Gastrocnemius medialis (tissue), 4 donors: ENCODE measurements around the gene WDR4. TPM values are rescaled to one million over a fixed set of nuclear protein-coding genes. Genes with fewer than 3 reads are reported as not detected.
"Not testable (repeated sequence)": the region's sequence is repeated elsewhere in the genome, so short reads cannot be mapped to it uniquely, and the experiment has no call there.

Experiments
- ATAC-seq, 2 donors: fragments of 150-250 bp; one replicate each; pipeline ENCODE4 v1.9.1; 2016
- DNase-seq, 2 donors: peaks; one replicate each; pipeline ENCODE4 v3.0.0-alpha.2; 2019
- H3K27ac ChIP-seq, 4 donors: fragments of 200-600 bp; sonication (generic); 1 replicate in 1 of 4; 2 replicates in 3 of 4; pipeline ENCODE4 v1.5.1; 2016 to 2018; ENCODE audit warnings: mild to moderate bottlenecking in 2 of 4, moderate library complexity in 1 of 4
- H3K27me3 ChIP-seq, 3 donors: fragments of 200-600 bp; sonication (generic) in 2 of 3; 1 replicate in 1 of 3; 2 replicates in 2 of 3; pipeline versions ENCODE4 v1.5.1 to v1.6.0; 2016 to 2019; ENCODE audit warnings: mild to moderate bottlenecking in 1 of 3, moderate library complexity in 1 of 3
- H3K36me3 ChIP-seq, 2 donors: fragments of 200-600 bp; sonication (generic) in 1 of 2; one replicate each; pipeline ENCODE4 v1.5.1; 2017 to 2018
- H3K4me1 ChIP-seq, 2 donors: fragments of 200-600 bp; sonication (generic) in 1 of 2; one replicate each; pipeline ENCODE4 v1.5.1; 2016 to 2017; ENCODE audit warnings: mild to moderate bottlenecking in 2 of 2
- H3K4me3 ChIP-seq, 4 donors: fragments of 200-600 bp; sonication (generic) in 3 of 4; 1 replicate in 1 of 4; 2 replicates in 3 of 4; pipeline ENCODE4 v1.5.1; 2016 to 2019; ENCODE audit warnings: mild to moderate bottlenecking in 2 of 4
- H3K9me3 ChIP-seq, 3 donors: fragments of 200-600 bp; sonication (generic) in 2 of 3; 1 replicate in 1 of 3; 2 replicates in 2 of 3; pipeline ENCODE4 v1.5.1; 2016 to 2019
- POLR2A ChIP-seq, 2 donors: fragments of 450-650 bp; IDR thresholded peaks; one replicate each; pipeline ENCODE4 v1.6.1; 2017; ENCODE audit warnings: antibody characterized with exemption in 2 of 2, mild to moderate bottlenecking in 2 of 2, moderate library complexity in 2 of 2
- in situ Hi-C, 4 donors: fragments of 200-750 bp; cut with MboI; loops; one replicate each; pipeline versions ENCODE4 v1.15.0 to v1.8.0; 2017; ENCODE audit warnings: low sequenced_read_pairs in 4 of 4
- intact Hi-C: fragments of 100-400 bp; cut with DNase I; formaldehyde crosslinking; loops from one replicate; pipeline ENCODE4 v1.15.1; 2023; ENCODE audit warnings: low total_unique reads
- total RNA-seq, 4 donors: library from RNA; depleted of rRNA; stranded (reverse); fragments of >200 nt; gene quantifications; one replicate each; pipeline versions ENCODE4 v1.1.0 to v1.2.3, GENCODE V29; 2016
- TF ChIP-seq, protein P1 (sequence below), 5 experiments: fragments of 450-650 bp in 3 of 5; fragments of 200-600 bp in 2 of 5; sonication (generic) in 2 of 5; IDR thresholded peaks in 4 of 5; conservative IDR thresholded peaks in 1 of 5; 1 replicate in 4 of 5; 2 replicates in 1 of 5; pipeline ENCODE4 v1.5.1; 2016 to 2019; ENCODE audit warnings: antibody characterized with exemption in 5 of 5, mild to moderate bottlenecking in 3 of 5, moderate library complexity in 3 of 5

WDR4 gene
- total RNA-seq, 4 donors from 2014 or later = 1.9 to 13.3 (median 4.4) TPM

DNA sequence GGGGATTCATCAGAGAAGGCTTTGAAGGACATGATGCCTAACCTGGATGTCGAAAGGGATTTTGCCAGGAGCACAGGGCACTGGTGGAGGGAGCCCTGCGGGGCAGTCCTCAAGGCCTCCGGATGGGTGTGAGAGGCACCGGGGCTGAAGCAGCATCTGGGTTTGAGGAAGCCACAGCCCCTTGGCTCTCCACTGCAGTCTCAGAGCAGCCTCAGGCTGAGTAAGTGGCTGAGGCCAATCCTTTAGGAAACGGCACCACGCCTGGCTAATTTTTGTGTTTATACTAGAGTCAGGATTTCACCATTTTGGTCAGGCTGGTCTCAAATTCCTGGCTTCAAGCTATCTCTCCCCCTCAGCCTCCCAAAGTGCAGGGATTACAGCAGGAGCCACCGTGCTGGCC, 34.1 kb upstream of the WDR4 start:
- Histone ChIP-seq H3K4me3 (no peak overlapping the region), H3K36me3 (peaks cover 0 to 39% of the 10 kb centered on the region in 2 donors), H3K9me3 (no peaks in the 10 kb centered on the region), H3K27me3 (no peaks in the 10 kb centered on the region), H3K27ac (peak overlapping the region in 3 of 4 donors; percentile 30 to 73 (median 35)), H3K4me1 (no peaks in the 10 kb centered on the region)
- intact Hi-C loops (no loop called here), in situ Hi-C loops (no loop called here)
- DNase-seq (no peak), ATAC-seq (no peak)
- TF ChIP-seq, protein P1, sequence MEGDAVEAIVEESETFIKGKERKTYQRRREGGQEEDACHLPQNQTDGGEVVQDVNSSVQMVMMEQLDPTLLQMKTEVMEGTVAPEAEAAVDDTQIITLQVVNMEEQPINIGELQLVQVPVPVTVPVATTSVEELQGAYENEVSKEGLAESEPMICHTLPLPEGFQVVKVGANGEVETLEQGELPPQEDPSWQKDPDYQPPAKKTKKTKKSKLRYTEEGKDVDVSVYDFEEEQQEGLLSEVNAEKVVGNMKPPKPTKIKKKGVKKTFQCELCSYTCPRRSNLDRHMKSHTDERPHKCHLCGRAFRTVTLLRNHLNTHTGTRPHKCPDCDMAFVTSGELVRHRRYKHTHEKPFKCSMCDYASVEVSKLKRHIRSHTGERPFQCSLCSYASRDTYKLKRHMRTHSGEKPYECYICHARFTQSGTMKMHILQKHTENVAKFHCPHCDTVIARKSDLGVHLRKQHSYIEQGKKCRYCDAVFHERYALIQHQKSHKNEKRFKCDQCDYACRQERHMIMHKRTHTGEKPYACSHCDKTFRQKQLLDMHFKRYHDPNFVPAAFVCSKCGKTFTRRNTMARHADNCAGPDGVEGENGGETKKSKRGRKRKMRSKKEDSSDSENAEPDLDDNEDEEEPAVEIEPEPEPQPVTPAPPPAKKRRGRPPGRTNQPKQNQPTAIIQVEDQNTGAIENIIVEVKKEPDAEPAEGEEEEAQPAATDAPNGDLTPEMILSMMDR (IDR thresholded peaks at IDR 0.05 in 4 of 5, conservative IDR thresholded peaks at IDR 0.05 in 1 of 5) = no peak

DNA sequence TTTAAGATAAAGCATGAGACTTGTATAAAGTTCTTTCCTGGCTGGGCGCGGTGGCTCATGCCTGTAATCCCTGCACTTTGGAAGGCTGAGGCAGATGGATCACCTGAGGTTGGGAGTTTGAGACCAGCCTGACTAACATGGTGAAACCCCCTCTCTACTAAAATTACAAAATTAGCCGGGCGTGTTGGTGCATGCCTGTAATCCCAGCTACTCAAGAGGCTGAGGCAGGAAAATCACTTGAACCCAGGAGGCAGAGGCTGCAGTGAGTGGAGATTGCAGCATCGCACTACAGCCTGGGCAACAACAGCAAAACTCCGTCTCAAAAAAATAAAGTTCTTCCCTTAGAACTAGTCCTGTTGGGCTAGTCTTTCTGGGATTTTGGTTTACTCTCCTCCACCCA, 32.6 kb upstream of the WDR4 start:
- in situ Hi-C loops, DNase-seq, intact Hi-C loops: not testable (repeated sequence)

DNA sequence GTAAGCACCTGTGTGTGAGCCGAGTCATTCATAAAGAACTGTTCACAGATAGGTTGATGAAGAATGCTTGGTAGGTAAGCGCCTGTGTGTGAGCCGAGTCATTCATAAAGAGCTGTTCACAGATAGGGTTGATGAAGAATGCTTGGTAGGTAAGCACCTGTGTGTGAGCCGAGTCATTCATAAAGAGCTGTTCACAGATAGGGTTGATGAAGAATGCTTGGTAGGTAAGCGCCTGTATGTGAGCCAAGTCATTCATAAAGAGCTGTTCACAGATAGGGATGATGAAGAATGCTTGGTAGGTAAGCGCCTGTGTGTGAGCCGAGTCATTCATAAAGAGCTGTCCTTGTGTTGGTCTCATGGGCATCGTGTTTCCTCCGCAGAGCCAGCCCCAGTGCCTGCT, 29.1 kb upstream of the WDR4 start:
- ATAC-seq, H3K4me3 ChIP-seq, H3K4me1 ChIP-seq, H3K27me3 ChIP-seq, H3K27ac ChIP-seq, in situ Hi-C loops, H3K9me3 ChIP-seq, intact Hi-C loops, DNase-seq: not testable (repeated sequence)
- peaks cover 0 to 73% of the 10 kb centered on the region in 2 donors for H3K36me3 ChIP-seq

More for the DNA sequence above, 32.6 kb upstream of the WDR4 start:
- not testable (repeated sequence) for H3K27me3 ChIP-seq, H3K4me1 ChIP-seq, H3K4me3 ChIP-seq, ATAC-seq, H3K27ac ChIP-seq, H3K9me3 ChIP-seq
- H3K36me3 ChIP-seq = peaks cover 0 to 44% of the 10 kb centered on the region in 2 donors

DNA sequence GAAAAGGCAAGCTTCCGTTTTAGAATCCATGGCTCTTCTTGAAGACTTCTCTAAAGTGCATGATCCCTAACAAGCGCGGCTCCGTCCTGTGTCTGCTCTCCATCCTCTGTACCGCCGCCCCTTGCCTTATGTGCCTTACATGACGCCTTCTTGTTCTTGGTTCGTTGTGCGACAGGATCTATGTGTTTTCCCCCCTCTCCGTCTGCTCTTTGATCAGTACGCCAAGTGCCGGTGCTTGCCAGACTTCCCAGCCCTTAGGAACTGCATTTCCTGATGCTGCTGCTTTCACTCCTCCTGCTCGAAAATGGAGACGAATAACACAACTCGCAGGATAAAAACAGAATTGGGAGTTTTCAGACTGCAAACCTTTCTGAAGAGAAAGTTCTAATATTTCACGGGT, 26.9 kb upstream of the WDR4 start:
- in situ Hi-C loops (no loop called here), intact Hi-C loops (no loop called here)
- DNase-seq (no peak), ATAC-seq (no peak)
- H3K36me3 ChIP-seq = peaks cover 0 to 76% of the 10 kb centered on the region in 2 donors
- TF ChIP-seq POLR2A (IDR thresholded peaks at IDR 0.05) = no peak
- TF ChIP-seq, protein P1 (IDR thresholded peaks at IDR 0.05 in 4 of 5, conservative IDR thresholded peaks at IDR 0.05 in 1 of 5) = no peak
- no peaks in the 10 kb centered on the region for H3K27me3 ChIP-seq
- no peaks in the 10 kb centered on the region for H3K9me3 ChIP-seq
- H3K27ac ChIP-seq = no peak overlapping the region
- no peaks in the 10 kb centered on the region for H3K4me1 ChIP-seq
- H3K4me3 ChIP-seq = no peak overlapping the region

DNA sequence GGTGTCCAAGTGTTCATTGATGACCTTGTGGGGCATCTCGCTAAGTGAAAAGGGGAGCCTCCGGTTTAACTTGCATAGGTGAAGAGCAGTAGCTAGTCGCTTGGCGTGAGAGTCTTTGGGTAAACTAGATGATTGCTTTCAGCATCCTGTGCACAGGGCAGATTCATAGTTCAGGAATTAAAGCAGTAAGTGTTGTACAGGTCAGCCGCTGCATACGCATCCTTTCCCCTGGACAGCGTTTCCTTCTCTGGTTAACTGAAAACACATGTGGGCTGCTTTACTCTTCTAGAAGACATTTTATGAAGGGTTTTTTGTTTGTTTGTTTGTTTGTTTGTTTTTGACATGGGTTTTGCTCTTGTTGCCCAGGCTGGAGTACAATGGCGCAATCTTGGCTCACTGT, 25.9 kb upstream of the WDR4 start:
- no peaks in the 10 kb centered on the region for H3K4me1 ChIP-seq
- DNase-seq (no peak), ATAC-seq (no peak)
- in situ Hi-C loops (no loop called here), intact Hi-C loops (no loop called here)
- no peak overlapping the region for H3K4me3 ChIP-seq
- no peak overlapping the region for H3K27ac ChIP-seq
- no peaks in the 10 kb centered on the region for H3K9me3 ChIP-seq
- peaks cover 0 to 74% of the 10 kb centered on the region in 2 donors for H3K36me3 ChIP-seq
- TF ChIP-seq, protein P1 (IDR thresholded peaks at IDR 0.05 in 4 of 5, conservative IDR thresholded peaks at IDR 0.05 in 1 of 5) = no peak
- no peak for TF ChIP-seq POLR2A (IDR thresholded peaks at IDR 0.05)
- no peaks in the 10 kb centered on the region for H3K27me3 ChIP-seq

DNA sequence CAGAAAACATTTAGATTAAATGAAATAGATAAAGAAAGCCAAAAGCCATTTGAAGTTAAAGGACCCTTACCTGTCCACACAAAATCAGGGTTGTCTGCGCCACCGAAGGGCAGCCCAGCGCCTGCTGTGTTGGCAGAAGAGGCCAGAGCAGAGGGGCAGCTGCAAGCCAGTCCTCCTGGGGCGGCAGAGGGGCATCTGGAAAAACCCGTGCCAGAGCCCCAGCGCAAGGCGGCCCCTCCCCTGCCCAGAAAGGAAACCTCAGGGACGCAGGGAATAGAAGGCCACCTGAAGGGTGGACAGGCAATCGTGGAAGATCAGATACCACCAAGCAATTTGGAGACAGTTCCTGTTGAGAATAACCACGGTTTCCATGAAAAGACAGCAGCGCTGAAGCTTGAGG, 24.5 kb upstream of the WDR4 start:
- Histone ChIP-seq H3K4me3 (no peak overlapping the region), H3K4me1 (no peaks in the 10 kb centered on the region), H3K27me3 (no peaks in the 10 kb centered on the region), H3K36me3 (peaks cover 0 to 72% of the 10 kb centered on the region in 2 donors), H3K9me3 (no peaks in the 10 kb centered on the region), H3K27ac (no peak overlapping the region)
- no peak for DNase-seq
- ATAC-seq = no peak
- in situ Hi-C loops (no loop called here), intact Hi-C loops (no loop called here)
- TF ChIP-seq, protein P1 (IDR thresholded peaks at IDR 0.05 in 4 of 5, conservative IDR thresholded peaks at IDR 0.05 in 1 of 5) = no peak
- TF ChIP-seq POLR2A (IDR thresholded peaks at IDR 0.05) = no peak
